NCI-H1105 treated with DMSO at 0.1 percent for 48 hours (cell line): ENCODE data around the gene NFIC.

Experiments
- DNase-seq: peaks from one replicate; lab custom pipeline; 2025; lab: John Stamatoyannopoulos, UW

NFIC gene

GRCh38 chr19:3470500-3471128, 104.2 kb downstream of the NFIC start:
- DNase-seq: no peak

- DNase-seq: no peak
Observed at GRCh38 chr19:3471954-3472655, 105.7 kb downstream of the NFIC start.

- no peak for DNase-seq
Observed at GRCh38 chr19:3474010-3474409, 107.6 kb downstream of the NFIC start.

GRCh38 chr19:3474614-3475013, 108.2 kb downstream of the NFIC start:
- no peak for DNase-seq

- no peak for DNase-seq
Observed at GRCh38 chr19:3475449-3475848, 109.1 kb downstream of the NFIC start.

GRCh38 chr19:3476830-3477229, 110.4 kb downstream of the NFIC start:
- DNase-seq: no peak

GRCh38 chr19:3477506-3477905, 111.1 kb downstream of the NFIC start:
- no peak for DNase-seq

- DNase-seq: no peak
Observed at GRCh38 chr19:3477951-3478350, 111.6 kb downstream of the NFIC start.

GRCh38 chr19:3478409-3479176, 112.2 kb downstream of the NFIC start:
- DNase-seq: no peak

GRCh38 chr19:3479177-3479833, 112.9 kb downstream of the NFIC start:
- DNase-seq: no peak

- DNase-seq: no peak
Observed at GRCh38 chr19:3479834-3480215, 113.4 kb downstream of the NFIC start.

- DNase-seq: no peak
Observed at GRCh38 chr19:3480383-3481091, 114.2 kb downstream of the NFIC start, which contains the start of gene SMIM24. SMIM24 (minus strand) TSS chr19:3480525; CDS start chr19:3480463, 62 bp downstream.

GRCh38 chr19:3481241-3482090, 115.1 kb downstream of the NFIC start:
- no peak for DNase-seq

GRCh38 chr19:3482507-3483225, 116.3 kb downstream of the NFIC start:
- no peak for DNase-seq

GRCh38 chr19:3483226-3483628, 116.8 kb downstream of the NFIC start, which contains the start of gene SMIM44:
SMIM44 (minus strand) TSS chr19:3483441; CDS start chr19:3483403, 38 bp downstream.
- DNase-seq: no peak

- DNase-seq: no peak
Observed at GRCh38 chr19:3491396-3492119, 125.2 kb downstream of the NFIC start.

GRCh38 chr19:3492131-3492839, 125.9 kb downstream of the NFIC start:
- no peak for DNase-seq

GRCh38 chr19:3492919-3493318, 126.5 kb downstream of the NFIC start:
- no peak for DNase-seq

GRCh38 chr19:3493651-3494050, 127.3 kb downstream of the NFIC start:
- DNase-seq: no peak
